Thyroid gland (tissue), 4 donors: ENCODE measurements around the gene BAIAP3. TPM values are rescaled to one million over a fixed set of nuclear protein-coding genes. Genes with fewer than 3 reads are reported as not detected.

ENCODE experiments used
- DNase-seq, 2 donors: peaks; one replicate each; pipeline ENCODE4 v3.0.0-alpha.2; 2019
- H3K27ac ChIP-seq, 3 donors: fragments of 200-600 bp; sonication (generic); 1 replicate in 2 of 3; 2 replicates in 1 of 3; pipeline ENCODE4 v1.5.1; 2016 to 2019; ENCODE audit warnings: mild to moderate bottlenecking in 1 of 3, moderate library complexity in 1 of 3
- H3K27me3 ChIP-seq: fragments of 200-600 bp; sonication (generic); one replicate; pipeline ENCODE4 v1.5.1; 2019
- H3K36me3 ChIP-seq, 2 donors: fragments of 200-600 bp; sonication (generic); one replicate each; pipeline ENCODE4 v1.5.1; 2016 to 2019
- H3K4me1 ChIP-seq, 2 donors: fragments of 200-600 bp; sonication (generic); one replicate each; pipeline ENCODE4 v1.5.1; 2017 to 2019
- H3K4me3 ChIP-seq, 3 donors: fragments of 200-600 bp; sonication (generic); replicated peaks in 1 of 3; 1 replicate in 2 of 3; 2 replicates in 1 of 3; pipeline ENCODE4 v1.5.1; 2016; ENCODE audit warnings: mild to moderate bottlenecking in 1 of 3
- H3K9me3 ChIP-seq: fragments of 200-600 bp; sonication (generic); one replicate; pipeline ENCODE4 v1.5.1; 2017
- POLR2A ChIP-seq, 2 donors: fragments of 450-650 bp; IDR thresholded peaks; one replicate each; pipeline ENCODE4 v1.6.1; 2017; ENCODE audit warnings: antibody characterized with exemption in 2 of 2, mild to moderate bottlenecking in 2 of 2, moderate library complexity in 1 of 2
- WGBS, 2 donors: methylation state at CpG; one replicate each; pipeline ENCODE4 v1.1.5; 2017; 5-methylcytosine and 5-hydroxymethylcytosine counted together
- intact Hi-C: fragments of 100-400 bp; cut with DNase I; formaldehyde crosslinking; loops from one replicate; pipeline ENCODE4 v1.15.1; 2023
- total RNA-seq, 4 donors: library from RNA; depleted of rRNA; stranded (reverse); fragments of >200 nt; gene quantifications; one replicate each; pipeline ENCODE4 v1.2.3, GENCODE V29; 2016
- TF ChIP-seq, protein P1 (sequence below), 6 experiments: fragments of 200-600 bp in 3 of 6; fragments of 450-650 bp in 3 of 6; sonication (generic) in 3 of 6; IDR thresholded peaks; one replicate each; pipeline ENCODE4 v1.5.1; 2016 to 2019; ENCODE audit warnings: antibody characterized with exemption in 6 of 6, mild to moderate bottlenecking in 2 of 6, inconsistent platforms in 1 of 6, moderate library complexity in 1 of 6

Gene BAIAP3
- total RNA-seq, 4 donors from 2014 or later = 0.45 to 3.0 (median 1.6) TPM

- H3K4me3 ChIP-seq = peak overlapping the region; percentile 10 to 47 (median 32)
- H3K4me1 ChIP-seq = peaks cover 13 to 14% of the 10 kb centered on the region in 2 donors
- H3K27me3 ChIP-seq = no peaks in the 10 kb centered on the region
- peak overlapping the region; percentile 50 to 74 (median 71) for H3K27ac ChIP-seq
- intact Hi-C loops = no loop called here
- peaks cover 7 to 11% of the 10 kb centered on the region in 2 donors for H3K36me3 ChIP-seq
- 44 to 77% methylated on average over 3 to 6 of the region's 31 CpGs for WGBS, 2 donors
- TF ChIP-seq POLR2A (IDR thresholded peaks at IDR 0.05) = no peak
- TF ChIP-seq, protein P1, sequence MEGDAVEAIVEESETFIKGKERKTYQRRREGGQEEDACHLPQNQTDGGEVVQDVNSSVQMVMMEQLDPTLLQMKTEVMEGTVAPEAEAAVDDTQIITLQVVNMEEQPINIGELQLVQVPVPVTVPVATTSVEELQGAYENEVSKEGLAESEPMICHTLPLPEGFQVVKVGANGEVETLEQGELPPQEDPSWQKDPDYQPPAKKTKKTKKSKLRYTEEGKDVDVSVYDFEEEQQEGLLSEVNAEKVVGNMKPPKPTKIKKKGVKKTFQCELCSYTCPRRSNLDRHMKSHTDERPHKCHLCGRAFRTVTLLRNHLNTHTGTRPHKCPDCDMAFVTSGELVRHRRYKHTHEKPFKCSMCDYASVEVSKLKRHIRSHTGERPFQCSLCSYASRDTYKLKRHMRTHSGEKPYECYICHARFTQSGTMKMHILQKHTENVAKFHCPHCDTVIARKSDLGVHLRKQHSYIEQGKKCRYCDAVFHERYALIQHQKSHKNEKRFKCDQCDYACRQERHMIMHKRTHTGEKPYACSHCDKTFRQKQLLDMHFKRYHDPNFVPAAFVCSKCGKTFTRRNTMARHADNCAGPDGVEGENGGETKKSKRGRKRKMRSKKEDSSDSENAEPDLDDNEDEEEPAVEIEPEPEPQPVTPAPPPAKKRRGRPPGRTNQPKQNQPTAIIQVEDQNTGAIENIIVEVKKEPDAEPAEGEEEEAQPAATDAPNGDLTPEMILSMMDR (IDR thresholded peaks at IDR 0.05) = no peak
- H3K9me3 ChIP-seq = no peaks in the 10 kb centered on the region
- DNase-seq = peak; percentile 78 to 87
Observed at GRCh38 chr16:1378804-1379303, 45.4 kb downstream of the BAIAP3 start.

- intact Hi-C loops = no loop called here
- Histone ChIP-seq H3K9me3 (no peaks in the 10 kb centered on the region), H3K4me3 (peak overlapping the region; percentile 10 to 47 (median 32)), H3K27ac (peak overlapping the region; percentile 50 to 74 (median 71)), H3K27me3 (no peaks in the 10 kb centered on the region), H3K4me1 (peaks cover 13 to 14% of the 10 kb centered on the region in 2 donors), H3K36me3 (peaks cover 7 to 11% of the 10 kb centered on the region in 2 donors)
- TF ChIP-seq, protein P1 (IDR thresholded peaks at IDR 0.05) = no peak
- TF ChIP-seq POLR2A (IDR thresholded peaks at IDR 0.05) = no peak
- peak; percentile 46 to 61 for DNase-seq
- 21 to 26% methylated on average over 14 to 16 of the region's 95 CpGs for WGBS, 2 donors
Observed at GRCh38 chr16:1379304-1380076, 46.0 kb downstream of the BAIAP3 start.

GRCh38 chr16:1380195-1380594 lies 46.8 kb downstream of the BAIAP3 start:
- intact Hi-C loops = no loop called here
- Histone ChIP-seq H3K27me3 (no peaks in the 10 kb centered on the region), H3K4me1 (peaks cover 13 to 14% of the 10 kb centered on the region in 2 donors), H3K36me3 (peaks cover 11 to 15% of the 10 kb centered on the region in 2 donors), H3K4me3 (no peak overlapping the region), H3K9me3 (no peaks in the 10 kb centered on the region), H3K27ac (no peak overlapping the region)
- TF ChIP-seq, protein P1 (IDR thresholded peaks at IDR 0.05) = no peak
- no peak for TF ChIP-seq POLR2A (IDR thresholded peaks at IDR 0.05)
- DNase-seq = no peak
- WGBS, 2 donors = 81 to 87% methylated on average over 10 of the region's 10 CpGs

- H3K36me3 ChIP-seq = peaks cover 11 to 15% of the 10 kb centered on the region in 2 donors
- no peak for DNase-seq
- H3K27me3 ChIP-seq = no peaks in the 10 kb centered on the region
- WGBS, 2 donors = 90 to 94% methylated on average over 8 to 9 of the region's 9 CpGs
- H3K4me3 ChIP-seq = no peak overlapping the region
- no peaks in the 10 kb centered on the region for H3K9me3 ChIP-seq
- peaks cover 13 to 14% of the 10 kb centered on the region in 2 donors for H3K4me1 ChIP-seq
- H3K27ac ChIP-seq = no peak overlapping the region
- intact Hi-C loops = no loop called here
- no peak for TF ChIP-seq POLR2A (IDR thresholded peaks at IDR 0.05)
- TF ChIP-seq, protein P1 (IDR thresholded peaks at IDR 0.05) = no peak
Observed at GRCh38 chr16:1381612-1382406, 48.4 kb downstream of the BAIAP3 start.
